Measurements from ENCODE around the gene EML5. TPM values are rescaled to one million over a fixed set of nuclear protein-coding genes. Genes with fewer than 3 reads are reported as not detected.

Gene EML5
- total RNA-seq, 1 donor from 2014 or later, result 2.4 TPM

GRCh38 chr14:88727057-88727456 is 65.7 kb downstream of the EML5 start:
- DNase-seq, result no peak
- H3K27ac ChIP-seq, result no peak overlapping the region

GRCh38 chr14:88710709-88711108 is 82.0 kb downstream of the EML5 start:
- no peak for TF ChIP-seq CTCF (IDR thresholded peaks at IDR 0.05)

More at GRCh38 chr14:88727057-88727456, 65.7 kb downstream of the EML5 start:
- intact Hi-C loops (cut with DNase I), result no loop called here
- TF ChIP-seq CTCF (IDR thresholded peaks at IDR 0.05), result no peak
- Histone ChIP-seq H3K4me3 (no peak overlapping the region), H3K9me3 (no peaks in the 10 kb centered on the region), H3K27me3 (ENCODE audit: low read depth) (no peaks in the 10 kb centered on the region), H3K4me1 (no peaks in the 10 kb centered on the region), H3K36me3 (no peaks in the 10 kb centered on the region)
- no peak for ATAC-seq

GRCh38 chr14:88707088-88707487 is 85.7 kb downstream of the EML5 start:
- H3K9me3 ChIP-seq, result no peaks in the 10 kb centered on the region
- ATAC-seq (no peak), DNase-seq (no peak)
- no peaks in the 10 kb centered on the region for H3K36me3 ChIP-seq
- intact Hi-C loops (cut with DNase I), result no loop called here
- H3K4me1 ChIP-seq, result no peaks in the 10 kb centered on the region
- no peak overlapping the region for H3K4me3 ChIP-seq
- H3K27ac ChIP-seq, result no peak overlapping the region
- no peaks in the 10 kb centered on the region for H3K27me3 ChIP-seq (ENCODE audit: low read depth)
- TF ChIP-seq CTCF (IDR thresholded peaks at IDR 0.05), result no peak

More at GRCh38 chr14:88710709-88711108, 82.0 kb downstream of the EML5 start:
- DNase-seq (no peak), ATAC-seq (no peak)
- Histone ChIP-seq H3K4me3 (no peak overlapping the region), H3K36me3 (no peaks in the 10 kb centered on the region), H3K27ac (no peak overlapping the region), H3K9me3 (no peaks in the 10 kb centered on the region), H3K27me3 (ENCODE audit: low read depth) (no peaks in the 10 kb centered on the region), H3K4me1 (no peaks in the 10 kb centered on the region)
- intact Hi-C loops (cut with DNase I), result no loop called here

GRCh38 chr14:88706425-88706824 is 86.3 kb downstream of the EML5 start:
- DNase-seq (no peak), ATAC-seq (no peak)
- H3K27ac ChIP-seq, result no peak overlapping the region
- no peaks in the 10 kb centered on the region for H3K4me1 ChIP-seq
- no peak overlapping the region for H3K4me3 ChIP-seq
- TF ChIP-seq CTCF (IDR thresholded peaks at IDR 0.05), result no peak
- intact Hi-C loops (cut with DNase I), result no loop called here
- no peaks in the 10 kb centered on the region for H3K36me3 ChIP-seq
- no peaks in the 10 kb centered on the region for H3K9me3 ChIP-seq
- no peaks in the 10 kb centered on the region for H3K27me3 ChIP-seq (ENCODE audit: low read depth)

- no peaks in the 10 kb centered on the region for H3K27me3 ChIP-seq (ENCODE audit: low read depth)
- no peak for ATAC-seq
- H3K4me1 ChIP-seq, result no peaks in the 10 kb centered on the region
- intact Hi-C loops (cut with DNase I), result no loop called here
- no peak for DNase-seq
- H3K4me3 ChIP-seq, result no peak overlapping the region
- no peaks in the 10 kb centered on the region for H3K36me3 ChIP-seq
- no peaks in the 10 kb centered on the region for H3K9me3 ChIP-seq
- no peak overlapping the region for H3K27ac ChIP-seq
- TF ChIP-seq CTCF (IDR thresholded peaks at IDR 0.05), result no peak
Measured at GRCh38 chr14:88698651-88699050, 94.1 kb downstream of the EML5 start.

GRCh38 chr14:88695870-88696269 is 96.9 kb downstream of the EML5 start:
- Histone ChIP-seq H3K4me3 (no peak overlapping the region), H3K27ac (no peak overlapping the region), H3K36me3 (no peaks in the 10 kb centered on the region), H3K27me3 (ENCODE audit: low read depth) (no peaks in the 10 kb centered on the region), H3K9me3 (no peaks in the 10 kb centered on the region), H3K4me1 (no peaks in the 10 kb centered on the region)
- intact Hi-C loops (cut with DNase I), result no loop called here
- DNase-seq, result no peak
- no peak for ATAC-seq
- no peak for TF ChIP-seq CTCF (IDR thresholded peaks at IDR 0.05)
